HepG2 (cell line): Measurements from ENCODE around the gene PIEZO1. TPM values are rescaled to one million over a fixed set of nuclear protein-coding genes. Genes with fewer than 3 reads are reported as not detected.

ENCODE experiments used
- AGO1 ChIP-seq: fragments of 200-400 bp; formaldehyde crosslinking; IDR thresholded peaks from 2 replicates; pipeline ENCODE4 v1.6.1; 2017; ENCODE audit warnings: mild to moderate bottlenecking, low read depth, low read length, moderate library complexity; ENCODE audit not compliant: poor library complexity, severe bottlenecking
- DR1 ChIP-seq: sonication (generic); formaldehyde crosslinking; IDR thresholded peaks from 2 replicates; pipeline ENCODE4 v1.8.0; 2021; ENCODE audit warnings: mild to moderate bottlenecking, missing genetic modification reagents, inconsistent platforms
- EZH2 ChIP-seq: conservative IDR thresholded peaks from 2 replicates; pipeline ENCODE4 v1.6.1; 2012; ENCODE audit warnings: mild to moderate bottlenecking, low read depth, low read length, moderate library complexity
- IKZF4 ChIP-seq: sonication (generic); formaldehyde crosslinking; IDR thresholded peaks from 2 replicates; pipeline ENCODE4 v1.5.1; 2020; ENCODE audit warnings: borderline replicate concordance, mild to moderate bottlenecking, low read depth, missing genetic modification reagents; ENCODE audit errors: not compliant biosample characterization
- KAT8 ChIP-seq: IDR thresholded peaks from 2 replicates; pipeline ENCODE4 v1.6.1; 2016; ENCODE audit warnings: missing genetic modification reagents, missing compliant biosample characterization
- KMT2A ChIP-seq: sonication (generic); formaldehyde crosslinking; IDR thresholded peaks from 2 replicates; pipeline ENCODE4 v1.4.0; 2020; ENCODE audit warnings: missing genetic modification reagents
- LBX2 ChIP-seq: sonication (generic); formaldehyde crosslinking; IDR thresholded peaks from 2 replicates; pipeline ENCODE4 v1.5.0; 2020; ENCODE audit warnings: missing genetic modification reagents, mild to moderate bottlenecking, borderline replicate concordance
- MTA3 ChIP-seq: sonication (generic); formaldehyde crosslinking; IDR thresholded peaks from 2 replicates; pipeline ENCODE4 v1.4.0; 2020; ENCODE audit warnings: missing genetic modification reagents
- RBAK ChIP-seq: sonication (generic); formaldehyde crosslinking; IDR thresholded peaks from 2 replicates; pipeline ENCODE4 v1.5.1; 2020; ENCODE audit warnings: mild to moderate bottlenecking, missing genetic modification reagents
- RFXANK ChIP-seq: IDR thresholded peaks from 2 replicates; pipeline ENCODE4 v1.6.1; 2016
- SIX4 ChIP-seq: sonication (generic); formaldehyde crosslinking; IDR thresholded peaks from 2 replicates; pipeline ENCODE4 v1.4.0; 2020; ENCODE audit warnings: missing genetic modification reagents
- SKI ChIP-seq: fragments of 450-650 bp; IDR thresholded peaks from one replicate; pipeline ENCODE4 v1.6.1; 2018; ENCODE audit warnings: mild to moderate bottlenecking; ENCODE audit not compliant: partially characterized antibody
- SOX5 ChIP-seq: IDR thresholded peaks from 2 replicates; pipeline ENCODE4 v1.6.1; 2016; ENCODE audit warnings: borderline replicate concordance
- THRA ChIP-seq: sonication (generic); formaldehyde crosslinking; IDR thresholded peaks from 2 replicates; pipeline ENCODE4 v1.4.0; 2020; ENCODE audit warnings: missing genetic modification reagents, borderline replicate concordance
- ZKSCAN5 ChIP-seq: sonication (generic); formaldehyde crosslinking; IDR thresholded peaks from 2 replicates; pipeline ENCODE4 v1.5.1; 2020; ENCODE audit warnings: mild to moderate bottlenecking, missing genetic modification reagents
- ZNF10 ChIP-seq: sonication (generic); formaldehyde crosslinking; IDR thresholded peaks from 2 replicates; pipeline ENCODE4 v1.4.0; 2020; ENCODE audit warnings: mild to moderate bottlenecking, low read depth, missing genetic modification reagents, borderline replicate concordance
- ZNF329 ChIP-seq: sonication (generic); formaldehyde crosslinking; IDR thresholded peaks from 2 replicates; pipeline ENCODE4 v1.9.0; 2021; ENCODE audit warnings: low read depth, mild to moderate bottlenecking, missing genetic modification reagents
- ZNF33B ChIP-seq: sonication (generic); formaldehyde crosslinking; IDR thresholded peaks from 2 replicates; pipeline ENCODE4 v1.5.1; 2020; ENCODE audit warnings: mild to moderate bottlenecking, missing genetic modification reagents
- ZNF503 ChIP-seq: sonication (generic); formaldehyde crosslinking; IDR thresholded peaks from 2 replicates; pipeline ENCODE4 v1.4.0; 2020; ENCODE audit warnings: missing genetic modification reagents
- ZNF563 ChIP-seq: sonication (generic); formaldehyde crosslinking; IDR thresholded peaks from 2 replicates; pipeline ENCODE4 v1.8.0; 2022; ENCODE audit warnings: mild to moderate bottlenecking, moderate library complexity, missing genetic modification reagents
- ZNF567 ChIP-seq: sonication (generic); formaldehyde crosslinking; IDR thresholded peaks from 2 replicates; pipeline ENCODE4 v1.8.1; 2023; ENCODE audit warnings: mild to moderate bottlenecking, missing genetic modification reagents, borderline replicate concordance
- ZNF605 ChIP-seq: sonication (generic); formaldehyde crosslinking; IDR thresholded peaks from 2 replicates; pipeline ENCODE4 v1.8.0; 2022; ENCODE audit warnings: mild to moderate bottlenecking, missing genetic modification reagents
- ZNF709 ChIP-seq: sonication (generic); formaldehyde crosslinking; IDR thresholded peaks from 2 replicates; pipeline ENCODE4 v1.5.0; 2020; ENCODE audit warnings: mild to moderate bottlenecking, missing genetic modification reagents
- ZNF740 ChIP-seq: sonication (generic); formaldehyde crosslinking; IDR thresholded peaks from 2 replicates; pipeline ENCODE4 v1.4.0; 2020; ENCODE audit warnings: missing genetic modification reagents
- ZNF75D ChIP-seq: sonication (generic); formaldehyde crosslinking; IDR thresholded peaks from 2 replicates; pipeline ENCODE4 v1.8.1; 2023; ENCODE audit warnings: missing genetic modification reagents, mild to moderate bottlenecking, borderline replicate concordance
- ZNF839 ChIP-seq: sonication (generic); formaldehyde crosslinking; IDR thresholded peaks from 2 replicates; pipeline ENCODE4 v1.4.0; 2020; ENCODE audit warnings: missing genetic modification reagents, mild to moderate bottlenecking, borderline replicate concordance
- polyA plus RNA-seq, 8 experiments: library from polyadenylated mRNA; depleted of rRNA in 3 of 8; stranded (reverse) in 7 of 8; unstranded in 1 of 8; fragments of >200 nt; fragmentation: Illumina TruSeq in 4 of 8; extraction: Trizol in 4 of 8; gene quantifications; 2 replicates each; pipeline versions ENCODE4 v1.2.1 to v1.2.3, GENCODE V29; 2011 to 2016; ENCODE audit warnings: low read depth in 4 of 8, missing spikeins in 1 of 8, mixed read lengths in 1 of 8; ENCODE audit not compliant: insufficient read depth in 1 of 8
- total RNA-seq, 5 experiments: library from RNA; depleted of rRNA; stranded (reverse); fragments of >200 nt; fragmentation: Illumina TruSeq; extraction: Trizol; gene quantifications; 2 replicates each; pipeline ENCODE4 v1.2.3, GENCODE V29; 2016; ENCODE audit warnings: low read depth in 1 of 5

The PIEZO1 gene
- total and polyA plus RNA-seq, 2 of the 13 experiments (the other 11 are each of a cell fraction or from before 2014, with no cell fraction given), result 67.9 to 85.0 TPM

- TF ChIP-seq ZNF605 (CRISPR knock-in tag) (peak; percentile 41), MTA3 (no peak), ZNF329 (no peak), LBX2 (CRISPR knock-in tag) (peak; percentile 56; the same call in 1 of the 2 replicates), IKZF4 (CRISPR knock-in tag) (peak; percentile 64), THRA (CRISPR knock-in tag) (peak; percentile 10; the same call in 1 of the 2 replicates), AGO1 (peak; percentile 8), EZH2 (no peak), SKI (no peak), RBAK (CRISPR knock-in tag) (no peak), ZNF839 (CRISPR knock-in tag) (no peak), RFXANK (CRISPR knock-in tag) (peak; percentile 28; the same call in 1 of the 2 replicates), SIX4 (no peak), ZNF563 (CRISPR knock-in tag) (0 out of 2 replicates have a peak, but pooled peaks have one; percentile 63), ZNF10 (CRISPR knock-in tag) (no peak), ZNF740 (peak; percentile 73; the same call in 1 of the 2 replicates), ZNF33B (no peak), ZKSCAN5 (CRISPR knock-in tag) (no peak), SOX5 (CRISPR knock-in tag) (no peak; the same call in 1 of the 2 replicates), ZNF709 (CRISPR knock-in tag) (peak; percentile 86), ZNF75D (0 out of 2 replicates have a peak, but pooled peaks have one; percentile 86), DR1 (CRISPR knock-in tag) (peak; percentile 55; the same call in 1 of the 2 replicates), ZNF503 (CRISPR knock-in tag) (peak; percentile 6; the same call in 1 of the 2 replicates), KMT2A (peak; percentile 41), KAT8 (CRISPR knock-in tag) (peak; percentile 87), ZNF567 (no peak)
Observed at GRCh38 chr16:88810912-88811768, 26.1 kb upstream of the PIEZO1 start (continued).
